ENCODE measurements around the gene ATM. TPM values are rescaled to one million over a fixed set of nuclear protein-coding genes. Genes with fewer than 3 reads are reported as not detected.

The ATM gene
- 55.5 TPM for polyA plus RNA-seq (2012; ENCODE audit: missing spikeins)

GRCh38 chr11:108222574-108223347, at the start of gene ATM, which contains the start of gene NPAT:
TSS of gene ATM (plus strand) at chr11:108223067. CDS start at chr11:108227625, 4,558 bp downstream.
TSS of gene NPAT (minus strand) at chr11:108222638. CDS start at chr11:108222536, 102 bp downstream.
- TF ChIP-seq POLR2A (IDR thresholded peaks at IDR 0.05; ENCODE audit: low read depth, low read length) (peak; percentile 85), TAF1 (IDR thresholded peaks at IDR 0.05; ENCODE audit: borderline replicate concordance, low read depth, low read length) (peak; percentile 84), POLR2AphosphoS5 (IDR thresholded peaks at IDR 0.05; ENCODE audit: low read depth, low read length) (peak; percentile 76; the same call in 1 of the 2 replicates)
- peak; percentile 100 for FAIRE-seq
- peak; percentile 75 for DNase-seq (ENCODE audit: insufficient read length)

- no peak for FAIRE-seq
- TF ChIP-seq TAF1 (IDR thresholded peaks at IDR 0.05; ENCODE audit: borderline replicate concordance, low read depth, low read length) (no peak), POLR2AphosphoS5 (IDR thresholded peaks at IDR 0.05; ENCODE audit: low read depth, low read length) (no peak), POLR2A (IDR thresholded peaks at IDR 0.05; ENCODE audit: low read depth, low read length) (no peak)
- no peak for DNase-seq (ENCODE audit: insufficient read length)
Observed at GRCh38 chr11:108177570-108177969, 45.3 kb upstream of the ATM start.

- FAIRE-seq (no peak), DNase-seq (ENCODE audit: insufficient read length) (no peak)
- TF ChIP-seq POLR2A (IDR thresholded peaks at IDR 0.05; ENCODE audit: low read depth, low read length) (no peak), POLR2AphosphoS5 (IDR thresholded peaks at IDR 0.05; ENCODE audit: low read depth, low read length) (no peak), TAF1 (IDR thresholded peaks at IDR 0.05; ENCODE audit: borderline replicate concordance, low read depth, low read length) (no peak)
Observed at GRCh38 chr11:108193725-108194124, 29.1 kb upstream of the ATM start.

GRCh38 chr11:108196901-108197300, 26.0 kb upstream of the ATM start:
- TF ChIP-seq POLR2AphosphoS5 (IDR thresholded peaks at IDR 0.05; ENCODE audit: low read depth, low read length) (no peak), TAF1 (IDR thresholded peaks at IDR 0.05; ENCODE audit: borderline replicate concordance, low read depth, low read length) (no peak), POLR2A (IDR thresholded peaks at IDR 0.05; ENCODE audit: low read depth, low read length) (no peak)
- FAIRE-seq: no peak

GRCh38 chr11:108197351-108197750, 25.5 kb upstream of the ATM start:
- no peak for DNase-seq (ENCODE audit: insufficient read length)
- no peak for TF ChIP-seq TAF1 (IDR thresholded peaks at IDR 0.05; ENCODE audit: borderline replicate concordance, low read depth, low read length)
- no peak for TF ChIP-seq POLR2AphosphoS5 (IDR thresholded peaks at IDR 0.05; ENCODE audit: low read depth, low read length)
- no peak for TF ChIP-seq POLR2A (IDR thresholded peaks at IDR 0.05; ENCODE audit: low read depth, low read length)
- FAIRE-seq: peak; percentile 90

More at GRCh38 chr11:108196901-108197300, 26.0 kb upstream of the ATM start:
- DNase-seq (ENCODE audit: insufficient read length): no peak

- DNase-seq (ENCODE audit: insufficient read length) (no peak), FAIRE-seq (peak; percentile 33)
- TF ChIP-seq POLR2A (IDR thresholded peaks at IDR 0.05; ENCODE audit: low read depth, low read length) (no peak), POLR2AphosphoS5 (IDR thresholded peaks at IDR 0.05; ENCODE audit: low read depth, low read length) (no peak), TAF1 (IDR thresholded peaks at IDR 0.05; ENCODE audit: borderline replicate concordance, low read depth, low read length) (no peak)
Observed at GRCh38 chr11:108198833-108199232, 24.0 kb upstream of the ATM start.

GRCh38 chr11:108199446-108200321, 23.2 kb upstream of the ATM start:
- peak; percentile 36 for DNase-seq (ENCODE audit: insufficient read length)
- TF ChIP-seq POLR2AphosphoS5 (IDR thresholded peaks at IDR 0.05; ENCODE audit: low read depth, low read length) (no peak), POLR2A (IDR thresholded peaks at IDR 0.05; ENCODE audit: low read depth, low read length) (no peak), TAF1 (IDR thresholded peaks at IDR 0.05; ENCODE audit: borderline replicate concordance, low read depth, low read length) (no peak)
- FAIRE-seq: peak; percentile 98

- FAIRE-seq (peak; percentile 74), DNase-seq (ENCODE audit: insufficient read length) (no peak)
- TF ChIP-seq POLR2AphosphoS5 (IDR thresholded peaks at IDR 0.05; ENCODE audit: low read depth, low read length): peak; percentile 25; the same call in 1 of the 2 replicates
- TF ChIP-seq TAF1 (IDR thresholded peaks at IDR 0.05; ENCODE audit: borderline replicate concordance, low read depth, low read length): no peak
Observed at GRCh38 chr11:108203075-108203474, 19.8 kb upstream of the ATM start.

- TF ChIP-seq TAF1 (IDR thresholded peaks at IDR 0.05; ENCODE audit: borderline replicate concordance, low read depth, low read length): no peak
- no peak for TF ChIP-seq POLR2AphosphoS5 (IDR thresholded peaks at IDR 0.05; ENCODE audit: low read depth, low read length)
- no peak for TF ChIP-seq POLR2A (IDR thresholded peaks at IDR 0.05; ENCODE audit: low read depth, low read length)
- DNase-seq (ENCODE audit: insufficient read length): no peak
- no peak for FAIRE-seq
Observed at GRCh38 chr11:108204376-108204775, 18.5 kb upstream of the ATM start.

GRCh38 chr11:108204929-108205499, 17.9 kb upstream of the ATM start:
- DNase-seq (ENCODE audit: insufficient read length) (no peak), FAIRE-seq (no peak)
- no peak for TF ChIP-seq POLR2AphosphoS5 (IDR thresholded peaks at IDR 0.05; ENCODE audit: low read depth, low read length)

- no peak for FAIRE-seq
- DNase-seq (ENCODE audit: insufficient read length): no peak
- TF ChIP-seq TAF1 (IDR thresholded peaks at IDR 0.05; ENCODE audit: borderline replicate concordance, low read depth, low read length): no peak
- TF ChIP-seq POLR2A (IDR thresholded peaks at IDR 0.05; ENCODE audit: low read depth, low read length): 0 out of 2 replicates have a peak, but pooled peaks have one; percentile 14
- no peak; the same call in 1 of the 2 replicates for TF ChIP-seq POLR2AphosphoS5 (IDR thresholded peaks at IDR 0.05; ENCODE audit: low read depth, low read length)
Observed at GRCh38 chr11:108206171-108206570, 16.7 kb upstream of the ATM start.

Data from GM12892 (cell line).